Liver (tissue), 3 donors: Measurements from ENCODE around the gene RPH3AL.

ENCODE experiments used
- ATF3 ChIP-seq: IDR thresholded peaks from 2 replicates; pipeline ENCODE4 v1.6.1; 2016; ENCODE audit warnings: antibody characterized with exemption
- CTCF ChIP-seq: fragments of 150-350 bp; IDR thresholded peaks from 2 replicates; pipeline ENCODE4 v1.5.1; 2017; ENCODE audit warnings: improper control_type of control experiment, low read depth, low read length; ENCODE audit not compliant: missing input control
- EGR1 ChIP-seq, 2 donors: IDR thresholded peaks; 2 replicates each; pipeline ENCODE4 v1.6.1; 2016 to 2018; ENCODE audit warnings: antibody characterized with exemption in 2 of 2, low read depth in 2 of 2
- FOXA1 ChIP-seq: IDR thresholded peaks from 2 replicates; pipeline ENCODE4 v1.6.1; 2016; ENCODE audit warnings: antibody characterized with exemption
- GABPA ChIP-seq, 2 donors: IDR thresholded peaks in 1 of 2; conservative IDR thresholded peaks in 1 of 2; 2 replicates each; pipeline ENCODE4 v1.6.1; 2016; ENCODE audit warnings: antibody characterized with exemption in 2 of 2, mild to moderate bottlenecking in 1 of 2, moderate library complexity in 1 of 2
- JUND ChIP-seq, 2 donors: IDR thresholded peaks; 2 replicates each; pipeline ENCODE4 v1.6.1; 2016; ENCODE audit warnings: antibody characterized with exemption in 2 of 2
- MAX ChIP-seq: IDR thresholded peaks from 2 replicates; pipeline ENCODE4 v1.6.1; 2016; ENCODE audit warnings: antibody characterized with exemption
- NR2F2 ChIP-seq: IDR thresholded peaks from 2 replicates; pipeline ENCODE4 v1.6.1; 2016; ENCODE audit warnings: antibody characterized with exemption
- RAD21 ChIP-seq, 2 donors: IDR thresholded peaks; 2 replicates each; pipeline ENCODE4 v1.6.1; 2016; ENCODE audit warnings: antibody characterized with exemption in 2 of 2, mild to moderate bottlenecking in 2 of 2
- REST ChIP-seq: IDR thresholded peaks from 2 replicates; pipeline ENCODE4 v1.6.1; 2016; ENCODE audit warnings: antibody characterized with exemption, mild to moderate bottlenecking
- RXRA ChIP-seq, 2 donors: IDR thresholded peaks; 2 replicates each; pipeline ENCODE4 v1.6.1; 2017 to 2018; ENCODE audit warnings: antibody characterized with exemption in 2 of 2, mild to moderate bottlenecking in 1 of 2
- TAF1 ChIP-seq: conservative IDR thresholded peaks from 2 replicates; pipeline ENCODE4 v1.6.1; 2016; ENCODE audit warnings: antibody characterized with exemption, mild to moderate bottlenecking
- YY1 ChIP-seq: IDR thresholded peaks from 2 replicates; pipeline ENCODE4 v1.6.1; 2016; ENCODE audit warnings: antibody characterized with exemption, mild to moderate bottlenecking
- donor health status: healthy.
- donor health status: healthy.

- TF ChIP-seq RAD21 (IDR thresholded peaks at IDR 0.05) (no peak), CTCF (no peak), EGR1 (IDR thresholded peaks at IDR 0.05; ENCODE audit: low read depth in 2 of 2) (no peak), RXRA (IDR thresholded peaks at IDR 0.05) (no peak), FOXA1 (no peak), REST (no peak), TAF1 (no peak), JUND (IDR thresholded peaks at IDR 0.05) (no peak), MAX (no peak), YY1 (no peak), NR2F2 (no peak), GABPA (IDR thresholded peaks at IDR 0.05 in 1 of 2, conservative IDR thresholded peaks at IDR 0.05 in 1 of 2) (no peak), ATF3 (no peak)
These were observed 130.4 kb downstream of the RPH3AL start for GRCh38 chr17:222172-222571.
